HL-60 (cell line): ENCODE measurements around the gene PAFAH1B2.

Source experiments
- DNase-seq, 2 experiments: peaks; one replicate each; pipeline ENCODE4 v3.0.0-alpha.2; 2010 to 2020; ENCODE audit warnings: low read depth in 1 of 2, low spot score in 1 of 2
- H3K27ac ChIP-seq: fragments of 250-450 bp; sonication (Bioruptor Pico); replicated peaks from 2 replicates; pipeline ENCODE4 v1.5.1; 2020; ENCODE audit warnings: mild to moderate bottlenecking, moderate library complexity
- H3K27me3 ChIP-seq: fragments of 250-450 bp; sonication (Bioruptor Pico); 2 replicates; pipeline ENCODE4 v1.5.1; 2021; ENCODE audit warnings: mild to moderate bottlenecking, moderate library complexity; ENCODE audit not compliant: insufficient read depth, poor library complexity, severe bottlenecking
- H3K4me3 ChIP-seq: replicated peaks from 2 replicates; pipeline ENCODE4 v1.5.1; 2011; ENCODE audit warnings: mild to moderate bottlenecking, control low read depth, low read length; ENCODE audit not compliant: insufficient read depth
- GABPA ChIP-seq: IDR thresholded peaks from 2 replicates; pipeline ENCODE4 v1.6.1; 2012; ENCODE audit warnings: low read depth
- POLR2AphosphoS5 ChIP-seq: IDR thresholded peaks from 2 replicates; pipeline ENCODE4 v1.6.1; 2012; ENCODE audit warnings: low read depth
- SPI1 ChIP-seq: IDR thresholded peaks from 2 replicates; pipeline ENCODE4 v1.6.1; 2012; ENCODE audit warnings: low read depth, mild to moderate bottlenecking, borderline replicate concordance
- TF ChIP-seq, protein P1 (sequence below): IDR thresholded peaks from one replicate; pipeline ENCODE4 v1.5.1; 2011; ENCODE audit warnings: low read length, control low read depth, inconsistent platforms; ENCODE audit not compliant: insufficient read depth
- TF ChIP-seq, protein P2 (sequence below): IDR thresholded peaks from 2 replicates; pipeline ENCODE4 v1.6.1; 2012; ENCODE audit warnings: low read depth; ENCODE audit not compliant: insufficient replicate concordance

PAFAH1B2 gene

DNA sequence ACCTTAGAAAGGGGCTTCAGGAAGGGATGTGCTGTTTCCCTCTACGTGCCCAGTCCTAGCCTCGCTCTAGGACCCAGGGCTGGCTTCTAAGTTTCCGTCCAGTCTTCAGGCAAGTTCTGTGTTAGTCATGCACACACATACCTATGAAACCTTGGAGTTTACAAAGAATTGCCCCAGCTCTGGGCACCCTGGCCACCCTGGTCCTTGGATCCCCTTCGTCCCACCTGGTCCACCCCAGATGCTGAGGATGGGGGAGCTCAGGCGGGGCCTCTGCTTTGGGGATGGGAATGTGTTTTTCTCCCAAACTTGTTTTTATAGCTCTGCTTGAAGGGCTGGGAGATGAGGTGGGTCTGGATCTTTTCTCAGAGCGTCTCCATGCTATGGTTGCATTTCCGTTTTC, 52.9 kb downstream of the PAFAH1B2 start:
- DNase-seq = no peak
- H3K4me3 ChIP-seq = no peak overlapping the region
- H3K27ac ChIP-seq = no peak overlapping the region
- TF ChIP-seq POLR2AphosphoS5 (no peak), SPI1 (no peak), GABPA (no peak)
- TF ChIP-seq, protein P1, sequence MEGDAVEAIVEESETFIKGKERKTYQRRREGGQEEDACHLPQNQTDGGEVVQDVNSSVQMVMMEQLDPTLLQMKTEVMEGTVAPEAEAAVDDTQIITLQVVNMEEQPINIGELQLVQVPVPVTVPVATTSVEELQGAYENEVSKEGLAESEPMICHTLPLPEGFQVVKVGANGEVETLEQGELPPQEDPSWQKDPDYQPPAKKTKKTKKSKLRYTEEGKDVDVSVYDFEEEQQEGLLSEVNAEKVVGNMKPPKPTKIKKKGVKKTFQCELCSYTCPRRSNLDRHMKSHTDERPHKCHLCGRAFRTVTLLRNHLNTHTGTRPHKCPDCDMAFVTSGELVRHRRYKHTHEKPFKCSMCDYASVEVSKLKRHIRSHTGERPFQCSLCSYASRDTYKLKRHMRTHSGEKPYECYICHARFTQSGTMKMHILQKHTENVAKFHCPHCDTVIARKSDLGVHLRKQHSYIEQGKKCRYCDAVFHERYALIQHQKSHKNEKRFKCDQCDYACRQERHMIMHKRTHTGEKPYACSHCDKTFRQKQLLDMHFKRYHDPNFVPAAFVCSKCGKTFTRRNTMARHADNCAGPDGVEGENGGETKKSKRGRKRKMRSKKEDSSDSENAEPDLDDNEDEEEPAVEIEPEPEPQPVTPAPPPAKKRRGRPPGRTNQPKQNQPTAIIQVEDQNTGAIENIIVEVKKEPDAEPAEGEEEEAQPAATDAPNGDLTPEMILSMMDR = no peak
- TF ChIP-seq, protein P2, sequence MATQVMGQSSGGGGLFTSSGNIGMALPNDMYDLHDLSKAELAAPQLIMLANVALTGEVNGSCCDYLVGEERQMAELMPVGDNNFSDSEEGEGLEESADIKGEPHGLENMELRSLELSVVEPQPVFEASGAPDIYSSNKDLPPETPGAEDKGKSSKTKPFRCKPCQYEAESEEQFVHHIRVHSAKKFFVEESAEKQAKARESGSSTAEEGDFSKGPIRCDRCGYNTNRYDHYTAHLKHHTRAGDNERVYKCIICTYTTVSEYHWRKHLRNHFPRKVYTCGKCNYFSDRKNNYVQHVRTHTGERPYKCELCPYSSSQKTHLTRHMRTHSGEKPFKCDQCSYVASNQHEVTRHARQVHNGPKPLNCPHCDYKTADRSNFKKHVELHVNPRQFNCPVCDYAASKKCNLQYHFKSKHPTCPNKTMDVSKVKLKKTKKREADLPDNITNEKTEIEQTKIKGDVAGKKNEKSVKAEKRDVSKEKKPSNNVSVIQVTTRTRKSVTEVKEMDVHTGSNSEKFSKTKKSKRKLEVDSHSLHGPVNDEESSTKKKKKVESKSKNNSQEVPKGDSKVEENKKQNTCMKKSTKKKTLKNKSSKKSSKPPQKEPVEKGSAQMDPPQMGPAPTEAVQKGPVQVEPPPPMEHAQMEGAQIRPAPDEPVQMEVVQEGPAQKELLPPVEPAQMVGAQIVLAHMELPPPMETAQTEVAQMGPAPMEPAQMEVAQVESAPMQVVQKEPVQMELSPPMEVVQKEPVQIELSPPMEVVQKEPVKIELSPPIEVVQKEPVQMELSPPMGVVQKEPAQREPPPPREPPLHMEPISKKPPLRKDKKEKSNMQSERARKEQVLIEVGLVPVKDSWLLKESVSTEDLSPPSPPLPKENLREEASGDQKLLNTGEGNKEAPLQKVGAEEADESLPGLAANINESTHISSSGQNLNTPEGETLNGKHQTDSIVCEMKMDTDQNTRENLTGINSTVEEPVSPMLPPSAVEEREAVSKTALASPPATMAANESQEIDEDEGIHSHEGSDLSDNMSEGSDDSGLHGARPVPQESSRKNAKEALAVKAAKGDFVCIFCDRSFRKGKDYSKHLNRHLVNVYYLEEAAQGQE = no peak
- H3K27me3 ChIP-seq = no peaks in the 10 kb centered on the region

DNA sequence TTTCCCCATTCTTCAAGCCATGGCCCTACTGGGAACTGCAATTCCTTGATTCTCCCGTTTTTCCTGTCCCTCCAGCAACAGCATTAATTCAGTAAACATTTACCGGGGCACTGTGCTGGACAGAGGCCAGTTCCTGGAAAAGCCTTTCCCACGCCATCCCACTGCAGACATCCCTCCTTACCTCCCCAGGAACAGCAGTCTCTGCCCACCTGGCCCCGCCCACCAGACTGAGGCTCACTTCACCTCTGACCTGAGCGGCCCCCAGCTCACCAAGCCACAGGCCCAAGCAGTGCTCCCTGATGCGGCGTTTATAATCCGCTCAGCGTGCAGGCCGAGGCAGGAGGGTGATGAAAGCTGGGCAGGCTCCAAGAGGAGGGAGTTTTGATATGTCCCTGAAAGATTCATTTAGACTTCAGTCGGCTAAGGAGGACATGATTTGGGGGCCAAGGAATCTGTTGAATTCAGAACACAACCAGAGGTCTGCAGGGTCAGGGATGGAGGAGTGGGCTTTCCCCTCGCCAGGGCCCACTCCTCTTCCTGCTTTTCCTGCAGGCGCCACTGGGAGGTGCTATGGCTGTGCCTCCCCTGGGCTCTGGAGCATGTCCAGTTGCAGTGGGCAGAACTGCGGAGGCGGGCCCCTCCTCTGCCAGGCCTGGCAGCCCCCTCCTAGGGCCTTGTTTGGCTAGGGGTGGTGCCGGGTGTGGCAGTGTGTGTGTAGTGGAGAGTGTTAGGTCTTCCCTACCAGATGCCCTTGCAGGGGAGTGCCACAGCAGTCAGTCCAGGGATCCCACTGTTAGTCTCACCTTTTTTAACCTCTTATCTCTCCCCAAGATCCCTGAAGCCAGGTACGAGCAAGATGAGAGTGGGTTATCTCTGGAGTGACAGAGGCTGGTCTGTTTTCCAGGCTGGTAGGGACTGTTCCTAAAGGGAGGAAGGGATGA, 53.7 kb downstream of the PAFAH1B2 start:
- no peak for DNase-seq
- TF ChIP-seq POLR2AphosphoS5 (no peak), SPI1 (no peak), GABPA (no peak)
- TF ChIP-seq, protein P2 = no peak
- TF ChIP-seq, protein P1 = no peak
- H3K27me3 ChIP-seq = no peaks in the 10 kb centered on the region
- H3K27ac ChIP-seq = no peak overlapping the region
- no peak overlapping the region for H3K4me3 ChIP-seq

DNA sequence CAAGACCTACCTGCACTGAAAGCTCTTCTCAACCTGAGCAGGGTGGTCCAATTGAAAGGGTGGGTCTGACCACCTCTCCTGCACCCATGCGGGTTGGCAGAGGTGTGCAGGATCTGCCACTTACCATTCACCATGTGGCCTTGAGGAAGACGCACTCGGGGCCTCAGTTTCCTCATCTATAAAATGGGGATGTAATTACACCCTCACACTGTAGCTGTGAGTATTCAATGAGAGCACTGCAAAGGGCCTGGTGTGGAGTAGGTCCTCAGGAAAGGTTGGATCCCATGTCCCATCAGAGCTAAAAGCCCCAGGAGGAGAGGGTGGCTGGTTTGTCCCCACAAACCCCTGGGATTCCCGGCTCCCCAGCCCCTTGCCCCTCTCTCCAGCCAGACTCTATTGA, 54.5 kb downstream of the PAFAH1B2 start:
- H3K4me3 ChIP-seq = no peak overlapping the region
- no peak overlapping the region for H3K27ac ChIP-seq
- no peak for DNase-seq
- TF ChIP-seq POLR2AphosphoS5 (no peak), SPI1 (no peak), GABPA (no peak)
- TF ChIP-seq, protein P2 = no peak
- TF ChIP-seq, protein P1 = no peak
- H3K27me3 ChIP-seq = no peaks in the 10 kb centered on the region
